GOT3 (cell line): ENCODE data around the gene SARS1.
"Not testable (repeated sequence)": the region's sequence is repeated elsewhere in the genome, so short reads cannot be mapped to it uniquely, and the experiment has no call there.

Source experiments
- DNase-seq: peaks from one replicate; lab custom pipeline; 2025; ENCODE audit warnings: mixed read lengths; lab: John Stamatoyannopoulos, UW

SARS1 gene

GRCh38 chr1:109193653-109194590 lies 19.8 kb upstream of the SARS1 start:
- DNase-seq, result no peak

GRCh38 chr1:109197158-109198042 lies 16.3 kb upstream of the SARS1 start:
- peak; percentile 51 for DNase-seq

GRCh38 chr1:109198043-109198695 lies 15.5 kb upstream of the SARS1 start:
- peak; percentile 12 for DNase-seq

DNA sequence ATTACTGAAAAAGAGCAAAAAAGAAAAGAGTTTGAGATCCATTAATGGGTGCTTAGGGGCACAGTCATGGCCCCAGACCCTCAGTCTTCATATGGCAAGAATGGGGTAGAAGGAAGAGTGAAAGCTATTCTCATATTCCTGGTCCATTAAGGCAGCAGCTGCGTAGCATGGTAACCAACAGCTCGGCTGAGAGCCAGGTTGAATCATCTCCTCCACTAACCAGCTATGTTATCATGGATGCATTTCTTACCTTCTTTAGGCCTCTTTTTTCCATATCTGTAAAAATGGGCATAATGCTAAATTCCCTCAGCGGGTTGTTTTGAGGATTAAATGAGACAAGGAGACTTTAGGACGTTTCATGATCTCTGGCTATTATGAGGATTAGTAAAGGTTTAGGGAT lies 15.0 kb upstream of the SARS1 start:
- no peak for DNase-seq

DNA sequence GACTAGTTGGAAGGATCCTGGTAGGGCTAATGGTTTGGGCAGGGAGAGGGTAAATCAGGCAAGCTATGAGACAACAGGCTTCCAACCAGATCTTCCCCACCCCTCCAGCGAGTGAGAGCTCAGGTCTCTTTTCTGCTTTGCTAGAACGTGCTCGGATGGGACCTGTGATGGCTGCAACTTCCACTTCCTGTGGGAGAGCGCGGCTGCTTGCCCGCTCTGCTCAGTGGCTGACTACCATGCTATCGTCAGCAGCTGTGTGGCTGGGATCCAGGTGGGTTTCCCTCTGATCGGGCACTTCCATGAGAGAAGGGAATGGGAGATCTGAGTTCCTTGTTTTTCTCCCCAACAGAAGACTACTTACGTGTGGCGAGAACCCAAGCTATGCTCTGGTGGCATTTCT lies 14.0 kb upstream of the SARS1 start:
- no peak for DNase-seq

DNA sequence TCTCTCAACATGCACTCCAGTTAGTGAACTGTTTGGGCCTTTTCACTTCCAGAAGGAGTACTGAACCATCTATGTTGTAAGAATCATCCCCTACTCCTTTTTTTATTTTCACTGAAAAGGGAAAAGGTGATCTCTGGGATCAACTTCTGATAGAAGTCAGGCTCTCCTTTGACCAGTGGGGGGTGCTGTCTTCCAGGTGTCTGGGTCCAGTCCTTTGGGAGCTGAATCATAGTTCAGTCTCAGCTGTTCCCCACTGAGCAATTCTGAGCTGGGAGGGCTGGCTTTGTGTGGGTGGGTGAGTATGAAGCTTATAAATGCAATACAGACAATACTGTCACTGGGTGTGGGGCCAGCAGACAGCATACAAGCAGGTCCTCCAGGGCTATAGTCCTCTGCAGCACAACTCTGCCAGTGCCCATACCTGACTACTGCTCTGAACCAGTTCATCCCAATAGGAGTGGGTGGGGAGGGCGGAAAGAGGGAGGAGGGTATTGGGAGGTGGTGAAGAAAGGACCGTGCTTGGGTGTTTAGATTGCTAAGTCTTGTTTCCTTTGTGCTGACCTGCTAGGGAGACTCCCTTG lies 12.5 kb upstream of the SARS1 start:
- DNase-seq, result peak; percentile 10

- no peak for DNase-seq
Measured at GRCh38 chr1:109204484-109204883, 9.2 kb upstream of the SARS1 start.

- DNase-seq, result no peak
Measured at GRCh38 chr1:109206339-109206738, 7.4 kb upstream of the SARS1 start.

- DNase-seq, result no peak
Measured at GRCh38 chr1:109207467-109208103, 6.1 kb upstream of the SARS1 start.

DNA sequence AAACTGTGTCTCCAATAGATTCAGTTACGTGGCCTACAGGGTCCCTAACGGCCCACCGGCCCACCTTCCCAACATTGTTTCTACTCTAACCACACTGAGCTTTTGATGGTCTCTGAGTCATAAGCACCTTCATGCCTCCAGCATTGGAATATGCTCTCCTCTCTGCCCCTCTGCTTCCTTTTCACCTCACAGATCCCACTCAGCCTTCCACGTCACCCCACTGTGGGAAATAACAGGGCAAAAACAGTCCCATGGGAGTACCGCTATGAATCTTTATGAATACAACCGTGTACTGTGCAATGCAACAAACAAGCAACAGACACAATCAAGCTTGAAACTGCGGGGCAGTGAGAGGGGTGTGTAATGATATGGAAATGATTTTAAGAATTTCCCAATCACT lies 5.3 kb upstream of the SARS1 start:
- DNase-seq, result no peak

DNA sequence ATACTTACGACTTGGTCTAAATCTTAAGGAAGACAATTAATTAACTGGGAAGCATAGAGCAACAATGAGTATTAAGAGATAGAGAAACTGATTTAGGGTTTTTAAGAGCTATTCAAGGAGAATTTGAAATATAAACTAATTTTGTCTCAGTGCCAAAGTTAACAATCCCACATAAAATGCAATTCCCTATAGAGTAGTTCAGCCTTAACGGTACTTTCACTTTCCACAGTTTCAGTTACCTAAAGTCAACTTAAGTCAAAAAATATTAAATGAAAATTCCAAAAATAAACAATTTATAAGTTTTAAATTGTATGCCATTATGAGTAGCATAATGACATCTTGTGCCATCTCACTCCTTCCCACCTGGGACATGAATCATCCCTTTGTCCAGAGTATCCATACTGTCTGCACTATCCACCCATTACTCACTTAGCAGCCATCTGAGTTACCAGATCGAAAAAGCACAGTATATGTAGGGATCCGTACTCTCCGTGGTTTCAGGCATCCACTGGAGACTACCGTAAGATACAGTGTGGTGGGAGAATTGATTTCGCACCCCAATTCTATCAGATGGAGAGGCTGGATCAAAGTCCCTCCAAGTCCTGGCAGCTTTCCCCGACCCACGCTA lies 4.8 kb upstream of the SARS1 start:
- DNase-seq, result no peak

DNA sequence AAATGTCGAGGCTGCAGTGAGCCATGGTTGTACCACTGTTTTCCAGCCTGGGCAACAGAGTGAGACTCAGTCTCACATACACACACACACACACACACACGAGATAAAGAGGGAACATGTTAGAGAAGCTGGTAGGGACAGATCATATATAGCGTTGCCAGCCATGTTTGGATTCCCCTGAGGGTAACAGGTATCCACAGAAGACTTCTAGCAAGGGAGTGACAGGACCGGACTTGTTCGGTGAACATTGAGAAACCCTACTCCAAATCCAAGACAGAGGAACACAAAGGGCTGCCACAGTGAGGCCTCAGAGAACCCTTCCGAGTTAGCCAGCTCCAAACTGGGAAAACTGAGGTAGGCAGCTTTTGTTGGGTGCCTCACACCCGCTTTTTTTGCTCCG lies 3.7 kb upstream of the SARS1 start:
- DNase-seq, result no peak

DNA sequence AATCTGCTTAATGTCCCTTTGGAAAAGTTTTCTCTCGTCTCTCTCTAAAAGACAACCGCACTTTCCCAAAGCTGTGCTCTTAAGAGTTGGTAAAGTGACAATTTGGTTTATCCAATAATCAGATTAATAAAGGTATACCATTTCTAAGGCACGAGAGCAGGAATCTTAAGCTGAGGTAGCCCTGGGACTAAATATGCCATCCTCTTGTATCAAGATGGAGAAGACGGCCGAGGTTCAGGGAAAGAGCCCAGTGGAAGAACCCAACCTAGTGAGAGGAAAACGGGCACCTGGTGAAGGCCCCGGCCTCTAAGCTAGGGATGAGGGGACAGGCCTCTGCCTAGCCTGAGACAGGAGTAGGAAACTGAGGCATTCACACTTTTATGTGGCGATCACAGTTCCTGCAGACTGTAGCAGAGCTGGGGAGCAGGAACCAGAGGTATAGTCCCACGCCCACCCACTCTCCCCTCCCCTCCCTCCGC lies 334 bp upstream of the SARS1 start:
- no peak for DNase-seq

DNA sequence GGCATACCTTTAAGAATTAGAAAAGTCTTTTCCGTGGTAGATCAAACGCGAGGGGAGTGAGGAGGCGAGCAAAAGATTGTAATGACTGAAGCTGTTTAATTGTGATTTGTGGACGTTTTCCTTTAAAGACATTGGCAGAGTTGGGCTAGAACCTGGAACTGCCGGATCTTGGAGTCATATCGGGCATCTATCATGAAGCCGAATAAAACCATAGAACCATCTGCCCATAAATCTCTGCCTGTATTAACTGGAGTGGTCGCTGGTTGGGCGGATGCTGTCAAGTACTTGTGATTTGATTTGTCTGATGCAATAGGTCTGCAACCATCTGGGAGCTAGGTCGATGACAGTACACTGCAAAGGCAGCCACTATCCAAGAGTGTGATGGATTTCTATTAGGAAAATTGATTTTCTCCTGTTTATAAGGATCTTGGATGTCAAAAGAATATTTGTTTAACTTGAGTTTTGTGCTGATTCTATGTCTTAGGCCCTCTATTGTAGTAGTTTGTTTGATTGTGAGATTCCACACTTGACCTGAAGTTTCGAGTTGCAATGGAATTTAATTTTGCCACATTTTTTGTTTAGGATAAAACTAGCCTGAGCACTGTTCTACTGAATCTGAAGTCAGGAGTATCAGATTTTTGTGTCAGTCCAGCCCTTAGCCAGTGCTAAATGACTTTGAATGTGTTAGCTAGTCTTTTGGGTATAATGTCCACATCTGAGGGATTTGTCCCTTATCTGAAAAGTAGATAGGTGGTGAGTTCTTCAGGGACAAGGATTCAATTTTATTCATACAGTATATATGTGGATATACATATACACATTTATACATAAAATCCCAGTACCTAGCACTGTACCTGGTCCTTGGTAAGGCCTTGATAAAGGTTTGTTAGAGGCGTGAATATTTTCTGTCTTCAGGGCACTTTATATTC lies 1.2 kb downstream of the SARS1 start:
- DNase-seq, result no peak

DNA sequence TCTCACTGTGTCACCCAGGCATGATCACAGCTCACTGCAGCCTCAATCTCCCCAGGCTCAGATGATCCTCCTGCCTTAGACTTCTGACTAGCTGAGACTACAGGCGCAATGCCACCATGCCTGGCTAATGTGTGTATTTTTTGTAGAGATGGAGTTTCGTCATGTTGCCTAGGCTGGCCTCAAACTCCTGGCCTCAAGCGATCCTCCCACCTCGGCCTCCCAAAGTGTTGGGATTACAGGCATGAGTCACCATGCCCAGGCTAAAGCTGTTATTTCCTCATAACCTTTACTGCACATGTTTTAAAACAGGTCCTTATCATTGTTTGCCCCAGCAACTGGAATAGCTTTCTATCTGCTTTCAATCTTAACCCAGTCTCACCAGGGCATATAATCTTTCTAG lies 2.9 kb downstream of the SARS1 start:
- no peak for DNase-seq

DNA sequence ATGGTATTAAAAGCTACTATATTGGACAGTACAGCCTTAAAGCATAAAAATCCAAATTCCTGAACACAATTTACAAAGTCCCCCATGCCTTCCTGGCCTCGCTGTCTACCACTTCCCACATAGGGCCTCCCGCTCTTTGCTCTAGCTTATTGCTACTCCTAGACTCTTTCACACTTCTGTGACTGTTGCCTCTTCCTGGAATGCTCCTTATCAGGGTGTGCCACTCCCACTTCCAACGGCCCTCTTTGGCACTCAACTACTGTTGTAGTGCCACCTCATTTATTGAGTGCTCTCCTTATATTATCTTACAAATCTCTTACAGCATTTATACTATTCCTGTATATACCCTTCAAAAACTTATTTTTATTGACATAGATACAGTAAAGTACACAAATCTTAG lies 4.8 kb downstream of the SARS1 start:
- no peak for DNase-seq

GRCh38 chr1:109221201-109221600 lies 7.5 kb downstream of the SARS1 start:
- DNase-seq, result not testable (repeated sequence)

DNA sequence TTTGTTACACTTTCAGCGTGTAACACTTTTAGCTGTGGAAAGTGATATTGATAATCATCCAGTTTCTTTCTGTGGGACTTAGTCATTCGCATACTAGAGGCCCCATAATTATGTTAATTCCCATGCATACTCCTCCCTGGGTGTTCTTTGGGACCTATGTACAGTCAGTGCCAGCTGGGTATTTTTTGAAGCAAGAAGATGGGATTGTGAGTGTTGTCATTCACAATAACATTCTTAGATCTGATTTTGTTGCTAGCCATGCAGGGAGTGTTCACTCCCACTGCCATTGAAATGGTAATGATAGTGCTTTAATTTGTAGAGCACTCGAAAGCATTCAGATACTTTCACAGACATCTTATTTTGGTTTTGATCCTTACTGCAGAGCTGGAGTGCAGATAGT lies 11.6 kb downstream of the SARS1 start:
- no peak for DNase-seq

DNA sequence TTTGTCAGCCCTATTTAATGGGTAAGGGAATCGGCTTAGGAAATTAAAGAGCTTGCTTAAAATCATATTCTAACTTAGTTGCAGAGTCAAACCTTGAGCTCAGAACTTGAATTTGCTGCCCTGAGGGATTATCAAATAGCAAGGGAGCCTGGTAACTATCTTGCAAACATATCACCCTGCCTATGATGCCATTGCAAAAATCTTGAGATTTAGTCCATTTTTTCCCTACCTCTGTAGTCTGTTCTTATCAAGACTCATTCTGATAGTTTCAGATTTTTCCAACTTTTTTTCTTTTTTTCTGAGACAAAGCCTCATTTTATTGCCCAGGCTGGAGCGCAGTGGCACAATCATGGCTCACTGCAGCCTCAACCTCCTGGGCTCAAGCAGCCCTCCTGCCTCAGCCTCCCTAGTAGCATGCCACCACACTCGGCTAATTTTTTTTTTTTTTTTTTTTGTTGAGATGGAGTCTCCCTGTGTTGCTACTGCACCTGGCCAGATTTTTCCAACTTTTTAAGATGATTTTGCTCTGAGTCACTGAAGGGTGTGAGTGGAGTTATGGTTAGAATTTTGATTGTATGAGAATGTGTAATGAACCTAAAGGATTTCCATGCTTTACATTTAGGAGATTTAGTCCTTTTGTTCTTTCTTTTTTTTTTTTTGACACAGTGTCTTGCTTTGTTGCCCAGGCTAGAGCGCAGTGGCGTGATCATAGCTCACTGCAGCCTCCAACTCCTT lies 12.2 kb downstream of the SARS1 start:
- no peak for DNase-seq
